CD4-positive, alpha-beta T cell (primary cell): Measurements from ENCODE around the gene OSBPL6. TPM values are rescaled to one million over a fixed set of nuclear protein-coding genes. Genes with fewer than 3 reads are reported as not detected.

ENCODE experiments used
- ATAC-seq: fragments of 200-7000 bp; cut with Tn5 transposase; one replicate; pipeline ENCODE4 v1.10.0; 2022; ENCODE audit warnings: mild to moderate bottlenecking; ENCODE audit not compliant: poor library complexity
- CTCF ChIA-PET: fragments of 350-600 bp; sonication (Branson Sonifier 250); formaldehyde crosslinking; loops from one replicate; lab custom pipeline; 2021; ENCODE audit warnings: antibody characterized with exemption, inconsistent platforms; lab: Charles Lee
- POLR2A ChIA-PET: fragments of 350-600 bp; sonication (Branson Sonifier 250); formaldehyde crosslinking; loops from one replicate; lab custom pipeline; 2021; ENCODE audit warnings: antibody characterized with exemption, inconsistent platforms; lab: Charles Lee
- DNase-seq, 14 experiments: peaks; one replicate each; pipeline ENCODE4 v3.0.0-alpha.2; 2013 to 2020; ENCODE audit warnings: mixed read lengths in 2 of 14
- H3K27ac ChIP-seq, 2 donors: one replicate each; pipeline versions ENCODE4 v1.5.1 to v1.7.0; 2013; ENCODE audit warnings: low read length in 2 of 2, low read depth in 1 of 2, mild to moderate bottlenecking in 1 of 2
- H3K27me3 ChIP-seq, 2 experiments: 1 replicate in 1 of 2; 2 replicates in 1 of 2; pipeline versions ENCODE4 v1.6.1 to v1.7.0; 2013; ENCODE audit warnings: low read length in 2 of 2, control low read depth in 1 of 2, mild to moderate bottlenecking in 1 of 2, moderate library complexity in 1 of 2; ENCODE audit not compliant: insufficient read depth in 2 of 2, control insufficient read depth in 1 of 2
- H3K36me3 ChIP-seq: one replicate; pipeline ENCODE4 v1.6.1; 2013; ENCODE audit warnings: low read length, control low read depth; ENCODE audit not compliant: insufficient read depth
- H3K4me1 ChIP-seq: one replicate; pipeline ENCODE4 v1.6.1; 2013; ENCODE audit warnings: low read length, control low read depth; ENCODE audit not compliant: insufficient read depth
- H3K4me3 ChIP-seq: one replicate; pipeline ENCODE4 v1.5.1; 2013; ENCODE audit warnings: mild to moderate bottlenecking, low read length, moderate library complexity
- H3K9me3 ChIP-seq, 2 experiments: 1 replicate in 1 of 2; 2 replicates in 1 of 2; pipeline versions ENCODE4 v1.6.1 to v1.7.0; 2013; ENCODE audit warnings: low read length in 2 of 2, mild to moderate bottlenecking in 2 of 2, control low read depth in 1 of 2, moderate library complexity in 1 of 2; ENCODE audit not compliant: control insufficient read depth in 1 of 2, insufficient read depth in 1 of 2
- H3K27ac Mint-ChIP-seq: one replicate; pipeline ENCODE4 v1.8.0; 2020; ENCODE audit warnings: mixed read lengths
- H3K27me3 Mint-ChIP-seq: one replicate; pipeline ENCODE4 v1.8.0; 2021; ENCODE audit warnings: mixed read lengths
- H3K36me3 Mint-ChIP-seq: one replicate; pipeline ENCODE4 v1.8.0; 2021; ENCODE audit warnings: low read depth, mixed read lengths
- H3K4me1 Mint-ChIP-seq: one replicate; pipeline ENCODE4 v1.8.0; 2021; ENCODE audit warnings: low read depth, mixed read lengths
- H3K4me3 Mint-ChIP-seq: one replicate; pipeline ENCODE4 v1.8.0; 2020; ENCODE audit warnings: mild to moderate bottlenecking, mixed read lengths
- H3K9me3 Mint-ChIP-seq: one replicate; pipeline ENCODE4 v1.8.0; 2020; ENCODE audit warnings: mixed read lengths
- CTCF ChIP-seq: fragments of 200-600 bp; IDR thresholded peaks from one replicate; pipeline ENCODE4 v1.8.0; 2022; ENCODE audit warnings: antibody characterized with exemption, mild to moderate bottlenecking
- intact Hi-C, 2 experiments: fragments of 100-400 bp; cut with DNase I in 1 of 2; cut with micrococcal nuclease in 1 of 2; formaldehyde crosslinking; loops; one replicate each; pipeline versions ENCODE4 v1.15.1 to v1.9.0; 2023 to 2025; cut with DNase I, micrococcal nuclease
- total RNA-seq, 174 experiments: library from RNA in 2 of 174; stranded (reverse) in 2 of 174; gene quantifications; one replicate each; pipeline ENCODE4 v1.2.3 and lab custom pipeline; 2021 to 2026

Gene OSBPL6
- total RNA-seq, 2 experiments from 2014 or later: 0.08 to 0.11 TPM

DNA sequence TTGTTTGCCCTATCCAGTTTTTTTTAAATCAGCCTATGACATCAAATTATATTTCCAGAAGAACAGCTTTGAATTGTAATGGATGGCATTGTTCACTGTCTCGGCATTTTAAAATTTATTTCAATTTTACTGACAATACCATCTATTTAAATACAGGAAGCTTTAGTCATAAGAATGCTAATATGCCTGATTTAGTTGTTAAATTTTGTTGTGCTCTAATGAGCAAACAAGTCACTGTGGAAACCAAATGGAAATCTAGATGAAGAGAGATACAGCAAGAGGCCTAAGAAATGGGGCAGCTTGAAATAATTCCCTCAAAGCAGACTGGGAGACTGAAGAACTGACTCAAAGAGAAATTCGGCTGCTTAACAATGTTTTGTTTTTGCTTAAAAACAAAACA is 76.8 kb downstream of the OSBPL6 start:
- DNase-seq (no peak), ATAC-seq (no peak)
- H3K9me3 Mint-ChIP-seq: no peaks in the 10 kb centered on the region
- Histone ChIP-seq H3K27ac (no peak overlapping the region), H3K9me3 (no peaks in the 10 kb centered on the region), H3K4me1 (no peaks in the 10 kb centered on the region), H3K36me3 (no peaks in the 10 kb centered on the region), H3K4me3 (no peak overlapping the region), H3K27me3 (peaks cover 0 to 3% of the 10 kb centered on the region in 2 experiments)
- no peaks in the 10 kb centered on the region for H3K36me3 Mint-ChIP-seq
- no peak overlapping the region for H3K27ac Mint-ChIP-seq
- no peaks in the 10 kb centered on the region for H3K4me1 Mint-ChIP-seq
- CTCF ChIA-PET: no interaction called here
- intact Hi-C loops: no loop called here
- H3K27me3 Mint-ChIP-seq: peaks cover 8% of the 10 kb centered on the region
- no peak overlapping the region for H3K4me3 Mint-ChIP-seq
- no peak for TF ChIP-seq CTCF
- POLR2A ChIA-PET: no interaction called here

- ChIA-PET POLR2A (no interaction called here), CTCF (no interaction called here)
- Histone ChIP-seq H3K4me3 (no peak overlapping the region), H3K36me3 (no peaks in the 10 kb centered on the region), H3K27ac (no peak overlapping the region), H3K4me1 (no peaks in the 10 kb centered on the region), H3K27me3 (peaks cover 0 to 3% of the 10 kb centered on the region in 2 experiments), H3K9me3 (no peaks in the 10 kb centered on the region)
- DNase-seq (no peak), ATAC-seq (no peak)
- no peak overlapping the region for H3K27ac Mint-ChIP-seq
- no peaks in the 10 kb centered on the region for H3K36me3 Mint-ChIP-seq
- intact Hi-C loops: no loop called here
- H3K4me3 Mint-ChIP-seq: no peak overlapping the region
- peaks cover 8% of the 10 kb centered on the region for H3K27me3 Mint-ChIP-seq
- H3K4me1 Mint-ChIP-seq: no peaks in the 10 kb centered on the region
- TF ChIP-seq CTCF: no peak
- no peaks in the 10 kb centered on the region for H3K9me3 Mint-ChIP-seq
Measured at GRCh38 chr2:178271629-178272333, 77.5 kb downstream of the OSBPL6 start.

DNA sequence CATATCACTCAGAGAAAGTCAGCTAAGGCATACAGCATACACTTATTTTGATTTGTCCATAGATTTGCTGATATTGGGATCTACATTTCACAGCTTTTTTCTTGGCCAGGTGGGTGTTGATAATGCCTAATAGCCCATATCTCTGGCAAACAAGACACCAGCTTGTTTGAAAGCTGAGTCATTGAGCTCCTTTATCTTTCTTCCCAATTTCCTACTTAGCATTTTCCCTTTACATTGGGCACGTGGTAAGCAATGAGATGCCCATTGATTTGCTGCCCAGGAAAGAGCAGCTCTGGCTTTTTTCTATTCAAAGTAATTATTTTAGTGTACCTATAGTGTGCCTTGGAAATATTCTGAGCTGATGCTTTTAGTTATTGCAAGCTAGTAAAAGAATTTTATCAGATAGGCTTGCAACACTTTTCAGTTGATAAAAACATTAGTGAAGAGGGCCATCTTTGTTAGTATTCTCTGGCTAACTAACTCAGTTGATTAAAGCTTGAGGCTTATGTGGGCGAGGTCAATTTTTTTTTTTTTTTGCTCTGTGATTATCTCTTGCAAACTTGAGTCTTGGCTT is 79.6 kb downstream of the OSBPL6 start:
- H3K27me3 Mint-ChIP-seq: peaks cover 13% of the 10 kb centered on the region
- H3K4me1 Mint-ChIP-seq: no peaks in the 10 kb centered on the region
- H3K9me3 Mint-ChIP-seq: no peaks in the 10 kb centered on the region
- H3K4me3 Mint-ChIP-seq: no peak overlapping the region
- H3K4me3 ChIP-seq: no peak overlapping the region
- H3K36me3 Mint-ChIP-seq: no peaks in the 10 kb centered on the region
- no peaks in the 10 kb centered on the region for H3K4me1 ChIP-seq
- no peaks in the 10 kb centered on the region for H3K36me3 ChIP-seq
- H3K9me3 ChIP-seq: no peaks in the 10 kb centered on the region
- TF ChIP-seq CTCF: no peak
- H3K27ac ChIP-seq: no peak overlapping the region
- intact Hi-C loops: no loop called here
- peaks cover 0 to 3% of the 10 kb centered on the region in 2 experiments for H3K27me3 ChIP-seq
- ATAC-seq (no peak), DNase-seq (no peak)
- ChIA-PET POLR2A (no interaction called here), CTCF (no interaction called here)
- no peak overlapping the region for H3K27ac Mint-ChIP-seq
